T-cell (primary cell): ENCODE results near the gene CTDSPL. TPM values are rescaled to one million over a fixed set of nuclear protein-coding genes. Genes with fewer than 3 reads are reported as not detected.

Source experiments
- ATAC-seq, 4 experiments: fragments of 200-7000 bp in 3 of 4; fragments of 150-1000 bp in 1 of 4; cut with Tn5 transposase; replicated peaks in 1 of 4; 1 replicate in 3 of 4; 2 replicates in 1 of 4; pipeline ENCODE4 v1.10.0; 2021; ENCODE audit warnings: moderate library complexity in 3 of 4, mild to moderate bottlenecking in 2 of 4, moderate number of reproducible peaks in 1 of 4
- CTCF ChIA-PET, 2 donors: fragments of 300-600 bp; sonication (Branson Sonifier 250); formaldehyde crosslinking; loops; one replicate each; lab custom pipeline; 2022; ENCODE audit warnings: antibody characterized with exemption in 2 of 2; lab: Charles Lee
- POLR2A ChIA-PET, 2 donors: fragments of 300-600 bp; sonication (Branson Sonifier 250); formaldehyde crosslinking; loops; one replicate each; lab custom pipeline; 2022; ENCODE audit warnings: antibody characterized with exemption in 2 of 2; lab: Charles Lee
- DNase-seq, 35 experiments: peaks; one replicate each; pipeline versions ENCODE4 v3.0.0 to v3.0.0-alpha.2; 2013 to 2023
- H3K27ac ChIP-seq: one replicate; pipeline ENCODE4 v1.5.1; 2013; ENCODE audit warnings: low read length
- H3K27me3 ChIP-seq, 2 experiments: replicated peaks in 1 of 2; 1 replicate in 1 of 2; 2 replicates in 1 of 2; pipeline versions ENCODE4 v1.6.1 to v1.7.0; 2013; ENCODE audit warnings: low read length in 1 of 2, mixed read lengths in 1 of 2; ENCODE audit not compliant: control insufficient read depth in 2 of 2, insufficient read depth in 2 of 2; ENCODE audit errors: extremely low read depth in 1 of 2
- H3K36me3 ChIP-seq, 2 donors: 1 replicate in 1 of 2; 2 replicates in 1 of 2; pipeline versions ENCODE4 v1.6.1 to v1.7.0; 2013; ENCODE audit warnings: low read length in 1 of 2; ENCODE audit not compliant: control insufficient read depth in 2 of 2, insufficient read depth in 1 of 2; ENCODE audit errors: extremely low read depth in 1 of 2
- H3K4me1 ChIP-seq, 2 experiments: 1 replicate in 1 of 2; 2 replicates in 1 of 2; pipeline versions ENCODE4 v1.6.1 to v1.7.0; 2013; ENCODE audit warnings: low read length in 2 of 2, mixed read lengths in 1 of 2; ENCODE audit not compliant: insufficient read depth in 2 of 2, control insufficient read depth in 1 of 2; ENCODE audit errors: extremely low read depth in 1 of 2
- H3K4me3 ChIP-seq, 2 donors: 1 replicate in 1 of 2; 2 replicates in 1 of 2; pipeline versions ENCODE4 v1.5.1 to v1.7.0; 2013; ENCODE audit warnings: mild to moderate bottlenecking in 2 of 2, low read length in 1 of 2, moderate library complexity in 1 of 2; ENCODE audit not compliant: control insufficient read depth in 1 of 2; ENCODE audit errors: extremely low read depth in 1 of 2
- H3K9me3 ChIP-seq: 2 replicates; pipeline ENCODE4 v1.7.0; 2013
- H3K27ac Mint-ChIP-seq, 2 donors: one replicate each; pipeline ENCODE4 v1.8.0; 2020 to 2021; ENCODE audit warnings: mild to moderate bottlenecking in 2 of 2, mixed read lengths in 2 of 2
- H3K27me3 Mint-ChIP-seq, 2 donors: one replicate each; pipeline ENCODE4 v1.8.0; 2021 to 2022; ENCODE audit warnings: mixed read lengths in 2 of 2
- H3K36me3 Mint-ChIP-seq: one replicate; pipeline ENCODE4 v1.8.0; 2021; ENCODE audit warnings: mixed read lengths
- H3K4me1 Mint-ChIP-seq, 3 donors: one replicate each; pipeline ENCODE4 v1.8.0; 2020 to 2022; ENCODE audit warnings: mixed read lengths in 3 of 3, mild to moderate bottlenecking in 1 of 3
- H3K4me3 Mint-ChIP-seq, 3 donors: one replicate each; pipeline ENCODE4 v1.8.0; 2020 to 2022; ENCODE audit warnings: mild to moderate bottlenecking in 3 of 3, mixed read lengths in 3 of 3, moderate library complexity in 3 of 3
- H3K9me3 Mint-ChIP-seq, 3 donors: one replicate each; pipeline ENCODE4 v1.8.0; 2020 to 2022; ENCODE audit warnings: mixed read lengths in 3 of 3
- WGBS: methylation state at CpG from one replicate; pipeline ENCODE4 v1.1.5; 2013; ENCODE audit warnings: missing lambda C conversion rate; ENCODE audit not compliant: insufficient coverage; 5-methylcytosine and 5-hydroxymethylcytosine counted together
- total RNA-seq, 35 experiments: library from RNA in 6 of 35; stranded (reverse) in 6 of 35; fragments of 120-200 nt in 1 of 35; gene quantifications; one replicate each; pipeline versions ENCODE4 v1.2.1 to v1.2.4 and lab custom pipeline; 2013 to 2026

The CTDSPL gene
- total RNA-seq, 5 donors from 2014 or later (not counting 1 experiment from before 2014, with no cell fraction given): 0.54 to 2.5 (median 2.0) TPM

GRCh38 chr3:37979541-37980461 lies 118.1 kb downstream of the CTDSPL start:
- ATAC-seq (no peak), DNase-seq (no peak)
- Histone ChIP-seq H3K27ac (no peak overlapping the region), H3K36me3 (no peaks in the 10 kb centered on the region), H3K4me3 (no peak overlapping the region), H3K4me1 (peaks cover 0 to 3% of the 10 kb centered on the region in 2 experiments), H3K9me3 (no peaks in the 10 kb centered on the region), H3K27me3 (peaks cover 0 to 3% of the 10 kb centered on the region in 2 experiments)
- Mint-ChIP-seq H3K4me1 (peaks cover 1 to 3% (median 1%) of the 10 kb centered on the region in 3 donors), H3K36me3 (no peaks in the 10 kb centered on the region), H3K27me3 (no peaks in the 10 kb centered on the region), H3K27ac (no peak overlapping the region), H3K9me3 (no peaks in the 10 kb centered on the region), H3K4me3 (no peak overlapping the region)
- CTCF ChIA-PET: interaction anchor here (0.7 to 1.2 kb wide), 3 partner anchors 9 to 15 kb away, joined by 3 read pairs; no protein-coding TSS in a partner anchor
- POLR2A ChIA-PET: interaction anchor here in 1 of 2 donors (0.7 kb wide), 1 partner anchor 35 kb away, joined by 3 read pairs; no protein-coding TSS in a partner anchor
- WGBS: 94% methylated on average over 3 of the region's 8 CpGs

GRCh38 chr3:37980462-37981347 lies 119.0 kb downstream of the CTDSPL start:
- no peaks in the 10 kb centered on the region for H3K9me3 Mint-ChIP-seq
- no peak overlapping the region for H3K27ac ChIP-seq
- CTCF ChIA-PET: interaction anchor here (0.6 to 1.1 kb wide), 4 partner anchors 13 to 527 kb away, joined by 3 to 4 read pairs (median 3); no protein-coding TSS in a partner anchor

GRCh38 chr3:37981348-37981664 lies 119.6 kb downstream of the CTDSPL start:
- H3K9me3 ChIP-seq: no peaks in the 10 kb centered on the region
- no peaks in the 10 kb centered on the region for H3K36me3 ChIP-seq
- CTCF ChIA-PET: interaction anchor here (0.6 kb wide), 2 partner anchors 36 to 526 kb away, joined by 3 to 4 read pairs; no protein-coding TSS in a partner anchor
- peaks cover 0 to 11% of the 10 kb centered on the region in 2 experiments for H3K27me3 ChIP-seq
- H3K27me3 Mint-ChIP-seq: no peaks in the 10 kb centered on the region
- no peak overlapping the region for H3K27ac Mint-ChIP-seq
- no peaks in the 10 kb centered on the region for H3K36me3 Mint-ChIP-seq
- H3K4me1 ChIP-seq: no peaks in the 10 kb centered on the region
- H3K4me3 ChIP-seq: no peak overlapping the region
- no peaks in the 10 kb centered on the region for H3K4me1 Mint-ChIP-seq
- POLR2A ChIA-PET: interaction anchor here in 1 of 2 donors (0.5 kb wide), 1 partner anchor 1174 kb away, joined by 3 read pairs; no protein-coding TSS in a partner anchor
- ATAC-seq (no peak), DNase-seq (no peak)
- H3K4me3 Mint-ChIP-seq: no peak overlapping the region
- H3K27ac ChIP-seq: no peak overlapping the region
- no peaks in the 10 kb centered on the region for H3K9me3 Mint-ChIP-seq
- 93% methylated on average over 2 of the region's 2 CpGs for WGBS

More at GRCh38 chr3:37980462-37981347, 119.0 kb downstream of the CTDSPL start:
- Histone ChIP-seq H3K36me3 (no peaks in the 10 kb centered on the region), H3K4me1 (no peaks in the 10 kb centered on the region), H3K4me3 (no peak overlapping the region), H3K9me3 (no peaks in the 10 kb centered on the region), H3K27me3 (peaks cover 0 to 6% of the 10 kb centered on the region in 2 experiments)
- 90% methylated on average over 12 of the region's 14 CpGs for WGBS
- Mint-ChIP-seq H3K36me3 (no peaks in the 10 kb centered on the region), H3K4me1 (no peaks in the 10 kb centered on the region), H3K27me3 (no peaks in the 10 kb centered on the region), H3K4me3 (no peak overlapping the region), H3K27ac (no peak overlapping the region)
- ATAC-seq: no peak
- no peak for DNase-seq
- POLR2A ChIA-PET: interaction anchor here in 1 of 2 donors (0.5 kb wide), 1 partner anchor 1174 kb away, joined by 3 read pairs; no protein-coding TSS in a partner anchor

- Histone ChIP-seq H3K9me3 (no peaks in the 10 kb centered on the region), H3K27me3 (peaks cover 0 to 13% of the 10 kb centered on the region in 2 experiments), H3K36me3 (no peaks in the 10 kb centered on the region), H3K4me3 (no peak overlapping the region), H3K27ac (no peak overlapping the region), H3K4me1 (no peaks in the 10 kb centered on the region)
- WGBS: no CpG with 5 or more reads among the region's 1 CpG
- Mint-ChIP-seq H3K9me3 (no peaks in the 10 kb centered on the region), H3K36me3 (no peaks in the 10 kb centered on the region), H3K4me1 (no peaks in the 10 kb centered on the region), H3K27ac (no peak overlapping the region), H3K27me3 (no peaks in the 10 kb centered on the region), H3K4me3 (no peak overlapping the region)
- no peak for ATAC-seq
- POLR2A ChIA-PET: no interaction called here
- CTCF ChIA-PET: interaction anchor here in 1 of 2 donors (0.5 to 1.6 kb wide), 3 partner anchors 12 to 168 kb away, joined by 3 to 4 read pairs (median 3); no protein-coding TSS in a partner anchor
- no peak for DNase-seq
These were observed 120.7 kb downstream of the CTDSPL start for GRCh38 chr3:37982331-37982730.

- Histone ChIP-seq H3K36me3 (no peaks in the 10 kb centered on the region), H3K27ac (no peak overlapping the region), H3K9me3 (no peaks in the 10 kb centered on the region), H3K4me1 (no peaks in the 10 kb centered on the region), H3K27me3 (peaks cover 0 to 13% of the 10 kb centered on the region in 2 experiments), H3K4me3 (no peak overlapping the region)
- Mint-ChIP-seq H3K4me3 (no peak overlapping the region), H3K9me3 (no peaks in the 10 kb centered on the region), H3K27me3 (no peaks in the 10 kb centered on the region), H3K27ac (no peak overlapping the region), H3K36me3 (no peaks in the 10 kb centered on the region), H3K4me1 (peaks cover 0 to 6% (median 3%) of the 10 kb centered on the region in 3 donors)
- WGBS: no CpG with 5 or more reads among the region's 7 CpGs
- ChIA-PET POLR2A (no interaction called here), CTCF (interaction anchor here in 1 of 2 donors (1.1 kb wide), 1 partner anchor 10 kb away, joined by 9 read pairs; no protein-coding TSS in a partner anchor)
- ATAC-seq: no peak
- DNase-seq: no peak
These were observed 122.4 kb downstream of the CTDSPL start for GRCh38 chr3:37984051-37984450.

- DNase-seq (no peak), ATAC-seq (no peak)
- Histone ChIP-seq H3K4me1 (no peaks in the 10 kb centered on the region), H3K9me3 (no peaks in the 10 kb centered on the region), H3K27ac (no peak overlapping the region), H3K4me3 (no peak overlapping the region), H3K36me3 (no peaks in the 10 kb centered on the region), H3K27me3 (peaks cover 0 to 13% of the 10 kb centered on the region in 2 experiments)
- H3K27me3 Mint-ChIP-seq: no peaks in the 10 kb centered on the region
- H3K9me3 Mint-ChIP-seq: no peaks in the 10 kb centered on the region
- POLR2A ChIA-PET: no interaction called here
- WGBS: 98% methylated on average over 6 of the region's 7 CpGs
- H3K27ac Mint-ChIP-seq: no peak overlapping the region
- H3K4me3 Mint-ChIP-seq: no peak overlapping the region
- H3K36me3 Mint-ChIP-seq: no peaks in the 10 kb centered on the region
- H3K4me1 Mint-ChIP-seq: peaks cover 0 to 11% (median 3%) of the 10 kb centered on the region in 3 donors
- CTCF ChIA-PET: no interaction called here
These were observed 122.9 kb downstream of the CTDSPL start for GRCh38 chr3:37984596-37984995.
